ENCODE results near the gene RNU4-1. TPM values are rescaled to one million over a fixed set of nuclear protein-coding genes. Genes with fewer than 3 reads are reported as not detected.
A peak's percentile ranks its signal among the peaks of the same experiment; 100 is the strongest.

Gene RNU4-1
- polyA plus RNA-seq, 1 donor from 2014 or later = not detected

DNA sequence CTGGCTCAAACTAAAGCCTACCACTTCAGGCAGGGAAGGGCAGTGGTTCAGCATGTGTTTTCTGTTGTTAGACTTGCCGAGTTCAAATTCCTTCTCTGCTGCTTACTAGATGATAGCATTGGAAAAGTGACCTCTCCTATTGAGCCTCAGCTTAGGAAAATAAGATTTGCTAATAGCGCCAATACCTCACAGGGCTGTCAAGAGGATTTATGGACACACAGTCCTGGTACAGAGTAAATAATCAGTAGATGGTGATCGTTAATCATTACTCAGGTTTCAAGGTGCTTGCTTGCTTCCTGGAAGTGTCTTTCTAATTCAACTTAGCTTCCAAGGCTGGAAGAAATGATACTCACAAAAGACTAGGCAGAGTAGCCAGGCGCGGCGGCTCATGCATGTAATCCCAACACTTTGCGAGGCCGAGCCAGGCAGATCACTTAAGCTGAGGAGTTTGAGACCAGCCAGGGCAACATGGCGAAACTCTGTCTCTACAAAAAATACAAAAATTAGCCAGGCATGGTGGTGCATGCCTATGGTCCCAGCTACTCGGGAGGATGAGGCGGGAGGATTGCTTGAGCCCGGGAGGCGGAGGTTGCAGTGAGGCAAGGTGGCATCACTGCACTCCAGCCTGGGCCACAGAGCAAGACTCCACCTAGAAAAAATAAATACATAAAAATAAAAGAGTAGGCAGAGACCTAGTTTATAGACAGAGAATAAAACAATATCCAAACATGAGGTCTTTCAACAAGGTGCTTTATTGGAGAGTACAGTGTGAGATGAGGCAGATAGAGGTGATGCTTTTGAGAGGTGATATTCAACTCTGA is 28.6 kb upstream of the RNU4-1 start:
- H3K36me3 ChIP-seq (ENCODE audit: insufficient read depth, low read length) = no peaks in the 10 kb centered on the region
- H3K4me2 ChIP-seq (ENCODE audit: low read length) = no peak overlapping the region
- no peak for TF ChIP-seq TAF1 (IDR thresholded peaks at IDR 0.05; ENCODE audit: low read depth)
- TF ChIP-seq, protein P1, sequence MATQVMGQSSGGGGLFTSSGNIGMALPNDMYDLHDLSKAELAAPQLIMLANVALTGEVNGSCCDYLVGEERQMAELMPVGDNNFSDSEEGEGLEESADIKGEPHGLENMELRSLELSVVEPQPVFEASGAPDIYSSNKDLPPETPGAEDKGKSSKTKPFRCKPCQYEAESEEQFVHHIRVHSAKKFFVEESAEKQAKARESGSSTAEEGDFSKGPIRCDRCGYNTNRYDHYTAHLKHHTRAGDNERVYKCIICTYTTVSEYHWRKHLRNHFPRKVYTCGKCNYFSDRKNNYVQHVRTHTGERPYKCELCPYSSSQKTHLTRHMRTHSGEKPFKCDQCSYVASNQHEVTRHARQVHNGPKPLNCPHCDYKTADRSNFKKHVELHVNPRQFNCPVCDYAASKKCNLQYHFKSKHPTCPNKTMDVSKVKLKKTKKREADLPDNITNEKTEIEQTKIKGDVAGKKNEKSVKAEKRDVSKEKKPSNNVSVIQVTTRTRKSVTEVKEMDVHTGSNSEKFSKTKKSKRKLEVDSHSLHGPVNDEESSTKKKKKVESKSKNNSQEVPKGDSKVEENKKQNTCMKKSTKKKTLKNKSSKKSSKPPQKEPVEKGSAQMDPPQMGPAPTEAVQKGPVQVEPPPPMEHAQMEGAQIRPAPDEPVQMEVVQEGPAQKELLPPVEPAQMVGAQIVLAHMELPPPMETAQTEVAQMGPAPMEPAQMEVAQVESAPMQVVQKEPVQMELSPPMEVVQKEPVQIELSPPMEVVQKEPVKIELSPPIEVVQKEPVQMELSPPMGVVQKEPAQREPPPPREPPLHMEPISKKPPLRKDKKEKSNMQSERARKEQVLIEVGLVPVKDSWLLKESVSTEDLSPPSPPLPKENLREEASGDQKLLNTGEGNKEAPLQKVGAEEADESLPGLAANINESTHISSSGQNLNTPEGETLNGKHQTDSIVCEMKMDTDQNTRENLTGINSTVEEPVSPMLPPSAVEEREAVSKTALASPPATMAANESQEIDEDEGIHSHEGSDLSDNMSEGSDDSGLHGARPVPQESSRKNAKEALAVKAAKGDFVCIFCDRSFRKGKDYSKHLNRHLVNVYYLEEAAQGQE (IDR thresholded peaks at IDR 0.05; ENCODE audit: borderline replicate concordance) = no peak
- no peak for TF ChIP-seq SMC3 (conservative IDR thresholded peaks at IDR 0.05; ENCODE audit: poor library complexity)
- no peak for TF ChIP-seq EZH2 (IDR thresholded peaks at IDR 0.05; ENCODE audit: borderline replicate concordance, insufficient read depth, low read length, poor library complexity, severe bottlenecking)
- TF ChIP-seq RAD21 (conservative IDR thresholded peaks at IDR 0.05) = no peak
- no peak for TF ChIP-seq POLR2AphosphoS5 (IDR thresholded peaks at IDR 0.05)
- TF ChIP-seq MXI1 (conservative IDR thresholded peaks at IDR 0.05; ENCODE audit: poor library complexity, severe bottlenecking) = no peak
- TF ChIP-seq, protein P2, sequence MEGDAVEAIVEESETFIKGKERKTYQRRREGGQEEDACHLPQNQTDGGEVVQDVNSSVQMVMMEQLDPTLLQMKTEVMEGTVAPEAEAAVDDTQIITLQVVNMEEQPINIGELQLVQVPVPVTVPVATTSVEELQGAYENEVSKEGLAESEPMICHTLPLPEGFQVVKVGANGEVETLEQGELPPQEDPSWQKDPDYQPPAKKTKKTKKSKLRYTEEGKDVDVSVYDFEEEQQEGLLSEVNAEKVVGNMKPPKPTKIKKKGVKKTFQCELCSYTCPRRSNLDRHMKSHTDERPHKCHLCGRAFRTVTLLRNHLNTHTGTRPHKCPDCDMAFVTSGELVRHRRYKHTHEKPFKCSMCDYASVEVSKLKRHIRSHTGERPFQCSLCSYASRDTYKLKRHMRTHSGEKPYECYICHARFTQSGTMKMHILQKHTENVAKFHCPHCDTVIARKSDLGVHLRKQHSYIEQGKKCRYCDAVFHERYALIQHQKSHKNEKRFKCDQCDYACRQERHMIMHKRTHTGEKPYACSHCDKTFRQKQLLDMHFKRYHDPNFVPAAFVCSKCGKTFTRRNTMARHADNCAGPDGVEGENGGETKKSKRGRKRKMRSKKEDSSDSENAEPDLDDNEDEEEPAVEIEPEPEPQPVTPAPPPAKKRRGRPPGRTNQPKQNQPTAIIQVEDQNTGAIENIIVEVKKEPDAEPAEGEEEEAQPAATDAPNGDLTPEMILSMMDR (IDR thresholded peaks at IDR 0.05; ENCODE audit: poor library complexity, severe bottlenecking) = no peak
- no peak for TF ChIP-seq EP300 (conservative IDR thresholded peaks at IDR 0.05; ENCODE audit: poor library complexity, severe bottlenecking)
- no peaks in the 10 kb centered on the region for H3K9me3 ChIP-seq (ENCODE audit: low read length)
- no peaks in the 10 kb centered on the region for H3K79me2 ChIP-seq (replicated peaks; ENCODE audit: insufficient read depth, low read length)
- no peak overlapping the region for H3K4me3 ChIP-seq (ENCODE audit: low read length)
- H3K27ac ChIP-seq (ENCODE audit: low read length) = no peak overlapping the region
- H3K27me3 ChIP-seq (ENCODE audit: insufficient read depth, low read depth, low read length) = no peaks in the 10 kb centered on the region
- no peak overlapping the region for H3K9ac ChIP-seq (ENCODE audit: low read length)
- no peaks in the 10 kb centered on the region for H3K9me2 ChIP-seq (ENCODE audit: insufficient read depth, low read length)
- no peaks in the 10 kb centered on the region for H3F3A ChIP-seq (ENCODE audit: insufficient read depth, low read length, poor library complexity, severe bottlenecking)
- no peaks in the 10 kb centered on the region for H4K20me1 ChIP-seq (ENCODE audit: insufficient read depth)
- no peak overlapping the region for H2AFZ ChIP-seq (ENCODE audit: low read depth, low read length)

DNA sequence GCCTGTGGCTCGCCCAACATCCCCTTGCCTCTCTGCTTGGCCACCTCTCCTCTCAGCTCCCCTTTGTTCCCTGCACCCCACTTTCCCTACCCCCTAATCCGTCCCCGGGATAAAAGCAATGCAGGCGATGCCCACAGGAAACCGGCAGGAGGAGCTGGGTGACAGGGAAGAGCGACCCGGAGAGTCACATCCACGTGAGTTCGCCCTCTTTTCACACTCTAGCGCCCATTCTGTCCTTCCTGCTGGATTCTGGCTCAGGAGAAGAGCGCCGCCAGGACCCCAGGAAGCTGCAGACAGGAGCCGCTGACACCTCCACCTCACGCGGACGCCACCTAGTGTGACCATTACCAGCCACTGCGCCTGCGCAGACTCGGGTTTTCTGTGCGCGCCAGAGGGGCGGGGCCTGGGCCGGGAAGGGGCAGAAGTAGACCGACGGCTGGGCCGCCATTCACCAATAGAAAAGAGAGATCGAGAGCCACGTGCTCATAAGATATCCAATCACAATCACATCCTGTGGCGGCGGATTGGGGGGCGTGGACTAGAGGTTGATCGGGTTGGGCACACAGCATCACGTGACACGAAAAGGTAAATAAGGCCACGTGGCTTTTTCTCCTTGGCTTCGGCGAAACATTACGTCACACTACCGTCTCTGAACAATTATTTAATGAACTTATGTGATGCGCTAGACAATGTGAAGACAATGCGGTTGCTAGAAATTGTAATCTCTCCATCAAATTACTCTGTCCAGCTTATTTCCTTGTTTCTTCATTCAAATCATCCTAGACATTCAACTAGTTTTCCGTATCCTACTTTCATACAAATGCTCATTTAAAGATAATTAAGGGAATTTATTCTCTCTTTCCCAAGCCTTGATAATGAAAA is 24.4 kb upstream of the RNU4-1 start:
- Histone ChIP-seq H3K27me3 (ENCODE audit: insufficient read depth, low read depth, low read length) (no peaks in the 10 kb centered on the region), H3K9me3 (ENCODE audit: low read length) (no peaks in the 10 kb centered on the region), H3K36me3 (ENCODE audit: insufficient read depth, low read length) (no peaks in the 10 kb centered on the region), H3K9me2 (ENCODE audit: insufficient read depth, low read length) (no peaks in the 10 kb centered on the region), H3K79me2 (replicated peaks; ENCODE audit: insufficient read depth, low read length) (no peaks in the 10 kb centered on the region), H3K9ac (ENCODE audit: low read length) (peak overlapping the region; percentile 79), H3K27ac (ENCODE audit: low read length) (peak overlapping the region; percentile 85), H3K4me2 (ENCODE audit: low read length) (peak overlapping the region; percentile 72), H4K20me1 (ENCODE audit: insufficient read depth) (no peaks in the 10 kb centered on the region), H3F3A (ENCODE audit: insufficient read depth, low read length, poor library complexity, severe bottlenecking) (no peaks in the 10 kb centered on the region), H2AFZ (ENCODE audit: low read depth, low read length) (peak overlapping the region; percentile 48), H3K4me3 (ENCODE audit: low read length) (peak overlapping the region; percentile 66)
- peak; percentile 70 for TF ChIP-seq SMC3 (conservative IDR thresholded peaks at IDR 0.05; ENCODE audit: poor library complexity)
- no peak for TF ChIP-seq EZH2 (IDR thresholded peaks at IDR 0.05; ENCODE audit: borderline replicate concordance, insufficient read depth, low read length, poor library complexity, severe bottlenecking)
- TF ChIP-seq, protein P1 (IDR thresholded peaks at IDR 0.05; ENCODE audit: borderline replicate concordance) = peak; percentile 99
- peak; percentile 58 for TF ChIP-seq EP300 (conservative IDR thresholded peaks at IDR 0.05; ENCODE audit: poor library complexity, severe bottlenecking)
- TF ChIP-seq TAF1 (IDR thresholded peaks at IDR 0.05; ENCODE audit: low read depth) = peak; percentile 98
- TF ChIP-seq POLR2AphosphoS5 (IDR thresholded peaks at IDR 0.05) = peak; percentile 96
- TF ChIP-seq, protein P2 (IDR thresholded peaks at IDR 0.05; ENCODE audit: poor library complexity, severe bottlenecking) = peak; percentile 95
- peak; percentile 71 for TF ChIP-seq RAD21 (conservative IDR thresholded peaks at IDR 0.05)
- TF ChIP-seq MXI1 (conservative IDR thresholded peaks at IDR 0.05; ENCODE audit: poor library complexity, severe bottlenecking) = peak; percentile 88

Data from neural cell (in vitro differentiated cells).